OCI-LY7 (cell line): ENCODE results near the gene C10orf90. TPM values are rescaled to one million over a fixed set of nuclear protein-coding genes. Genes with fewer than 3 reads are reported as not detected.

Source experiments
- BruUV-seq: library from RNA; stranded (reverse); fragments of 400-500 nt; replicated peaks from 2 replicates; lab custom pipeline; 2021; lab: Mats Ljungman, UMichigan
- CTCF ChIA-PET: fragments of 300-600 bp; sonication (Branson Sonifier 250); formaldehyde crosslinking; loops from one replicate; lab custom pipeline; 2022; ENCODE audit warnings: antibody characterized with exemption; ENCODE audit not compliant: unreplicated experiment; lab: Charles Lee
- POLR2A ChIA-PET: fragments of 300-600 bp; sonication (Branson Sonifier 250); formaldehyde crosslinking; loops from one replicate; lab custom pipeline; 2022; ENCODE audit warnings: antibody characterized with exemption; lab: Charles Lee
- DNase-seq: peaks from one replicate; pipeline ENCODE4 v3.0.0-alpha.2; 2015; ENCODE audit warnings: low spot score
- H2AFZ ChIP-seq: fragments of 200-600 bp; sonication (generic), shearing (Covaris generic); 2 replicates; pipeline ENCODE4 v1.6.1; 2014; ENCODE audit warnings: mild to moderate bottlenecking, antibody characterized with exemption, low read length, moderate library complexity
- H3K27ac ChIP-seq: fragments of 200-600 bp; sonication (generic); 2 replicates; pipeline ENCODE4 v1.5.1; 2014; ENCODE audit warnings: mixed run types, low read depth, mild to moderate bottlenecking, moderate library complexity, low read length, inconsistent platforms; ENCODE audit not compliant: poor library complexity, severe bottlenecking
- H3K36me3 ChIP-seq: fragments of 200-600 bp; sonication (generic); 2 replicates; pipeline ENCODE4 v1.6.1; 2014; ENCODE audit warnings: mild to moderate bottlenecking, antibody characterized with exemption, low read length, moderate library complexity, mixed read lengths; ENCODE audit not compliant: insufficient read depth
- H3K4me1 ChIP-seq: fragments of 200-600 bp; sonication (generic); 2 replicates; pipeline ENCODE4 v1.5.1; 2014; ENCODE audit warnings: mild to moderate bottlenecking, low read length; ENCODE audit not compliant: insufficient read depth, poor library complexity, severe bottlenecking
- H3K4me2 ChIP-seq: fragments of 200-600 bp; sonication (generic); 2 replicates; pipeline ENCODE4 v1.6.1; 2014; ENCODE audit warnings: mild to moderate bottlenecking, low read length
- H3K4me3 ChIP-seq: fragments of 200-600 bp; sonication (generic); 2 replicates; pipeline ENCODE4 v1.5.1; 2014; ENCODE audit warnings: mild to moderate bottlenecking, low read depth, low read length; ENCODE audit not compliant: poor library complexity, severe bottlenecking
- H3K79me2 ChIP-seq: fragments of 200-600 bp; sonication (generic); 2 replicates; pipeline ENCODE4 v1.6.1; 2016; ENCODE audit warnings: low read depth, mild to moderate bottlenecking, low read length, moderate library complexity, mixed read lengths; ENCODE audit not compliant: insufficient read depth
- H3K9me2 ChIP-seq: fragments of 200-600 bp; sonication (generic); 2 replicates; pipeline ENCODE4 v1.6.1; 2016; ENCODE audit warnings: mild to moderate bottlenecking, low read length, mixed read lengths; ENCODE audit not compliant: insufficient read depth
- H3K9me3 ChIP-seq: fragments of 200-600 bp; sonication (generic); 2 replicates; pipeline ENCODE4 v1.6.1; 2014; ENCODE audit warnings: mild to moderate bottlenecking, mixed run types, low read length, mixed read lengths
- H4K20me1 ChIP-seq: fragments of 200-600 bp; sonication (generic); 2 replicates; pipeline ENCODE4 v1.6.1; 2014; ENCODE audit warnings: mild to moderate bottlenecking, antibody characterized with exemption, low read length, moderate library complexity, mixed read lengths; ENCODE audit not compliant: insufficient read depth
- CTCF ChIP-seq: fragments of 200-600 bp; sonication (generic); conservative IDR thresholded peaks from 2 replicates; pipeline ENCODE4 v1.5.1; 2014; ENCODE audit warnings: mild to moderate bottlenecking, antibody characterized with exemption, low read length, moderate library complexity, mixed read lengths
- EZH2phosphoT487 ChIP-seq: fragments of 200-600 bp; sonication (generic); IDR thresholded peaks from 2 replicates; pipeline ENCODE4 v1.6.1; 2018; ENCODE audit warnings: low read depth, borderline replicate concordance, mild to moderate bottlenecking, mixed run types, antibody characterized with exemption, low read length, moderate library complexity, mixed read lengths
- intact Hi-C: fragments of 100-400 bp; cut with micrococcal nuclease; formaldehyde crosslinking; loops from one replicate; pipeline ENCODE4 v1.10.0; 2022; ENCODE audit not compliant: unreplicated experiment
- total RNA-seq, 2 experiments: library from RNA; depleted of rRNA in 1 of 2; stranded (reverse); fragments of >200 nt in 1 of 2; shearing (Covaris generic) in 1 of 2; gene quantifications; 2 replicates each; pipeline ENCODE4 v1.2.3, GENCODE V29; 2014 to 2022

C10orf90 gene
- total RNA-seq, 2 experiments from 2014 or later = not detected

- CTCF ChIA-PET = no interaction called here
Observed at GRCh38 chr10:126478546-126478945, 191.9 kb downstream of the C10orf90 start.

GRCh38 chr10:126476246-126476645 lies 194.2 kb downstream of the C10orf90 start:
- intact Hi-C loops = no loop called here
- POLR2A ChIA-PET = no interaction called here

More at GRCh38 chr10:126478546-126478945, 191.9 kb downstream of the C10orf90 start:
- Histone ChIP-seq H3K79me2 (no peaks in the 10 kb centered on the region), H3K36me3 (no peaks in the 10 kb centered on the region), H2AFZ (no peak overlapping the region), H3K9me3 (no peaks in the 10 kb centered on the region), H3K4me3 (no peak overlapping the region), H4K20me1 (no peaks in the 10 kb centered on the region), H3K4me2 (no peak overlapping the region), H3K27ac (no peak overlapping the region), H3K4me1 (no peaks in the 10 kb centered on the region), H3K9me2 (no peaks in the 10 kb centered on the region)
- BruUV-seq = no TSS peak
- no peak for TF ChIP-seq CTCF
- no peak for TF ChIP-seq EZH2phosphoT487
- POLR2A ChIA-PET = no interaction called here
- intact Hi-C loops = no loop called here
- DNase-seq = no peak

More at GRCh38 chr10:126476246-126476645, 194.2 kb downstream of the C10orf90 start:
- no peak overlapping the region for H3K27ac ChIP-seq
- DNase-seq = no peak
- H3K4me1 ChIP-seq = no peaks in the 10 kb centered on the region
- no peaks in the 10 kb centered on the region for H4K20me1 ChIP-seq
- H3K9me3 ChIP-seq = no peaks in the 10 kb centered on the region
- H3K79me2 ChIP-seq = no peaks in the 10 kb centered on the region
- H2AFZ ChIP-seq = no peak overlapping the region
- TF ChIP-seq EZH2phosphoT487 = no peak
- no peak for TF ChIP-seq CTCF
- no peak overlapping the region for H3K4me3 ChIP-seq
- no peak overlapping the region for H3K4me2 ChIP-seq
- CTCF ChIA-PET = no interaction called here
- H3K9me2 ChIP-seq = no peaks in the 10 kb centered on the region
- BruUV-seq = no TSS peak
- no peaks in the 10 kb centered on the region for H3K36me3 ChIP-seq
